Testis (tissue), 2 donors: ENCODE measurements around the gene BIN2.

Experiments
- POLR2A ChIP-seq: fragments of 450-650 bp; IDR thresholded peaks from one replicate; pipeline ENCODE4 v1.6.1; 2017; ENCODE audit warnings: antibody characterized with exemption, mild to moderate bottlenecking, moderate library complexity
- TF ChIP-seq, protein P1 (sequence below), 3 experiments: fragments of 450-650 bp in 2 of 3; fragments of 200-600 bp in 1 of 3; sonication (generic) in 1 of 3; IDR thresholded peaks; one replicate each; pipeline ENCODE4 v1.5.1; 2016 to 2019; ENCODE audit warnings: antibody characterized with exemption in 3 of 3, mild to moderate bottlenecking in 2 of 3, moderate library complexity in 1 of 3

DNA sequence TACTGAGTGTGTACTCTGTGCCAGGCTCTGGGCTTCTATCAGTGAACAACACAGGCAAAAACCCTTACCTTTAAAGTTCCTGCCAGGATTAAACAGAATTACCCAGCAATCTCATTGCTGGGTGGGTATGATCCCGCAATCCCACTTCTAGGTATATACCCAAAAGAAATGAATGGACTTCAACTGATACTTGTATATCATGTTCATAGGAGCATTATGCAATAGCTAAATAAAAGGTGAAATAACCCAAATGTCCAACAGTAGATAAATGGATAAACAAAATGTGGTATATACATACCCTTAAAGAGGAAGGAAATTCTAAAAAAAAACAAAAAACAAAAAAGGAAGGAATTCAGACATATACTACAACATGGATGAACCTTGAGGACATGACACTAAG lies 70.7 kb downstream of the BIN2 start:
- TF ChIP-seq POLR2A = no peak
- TF ChIP-seq, protein P1, sequence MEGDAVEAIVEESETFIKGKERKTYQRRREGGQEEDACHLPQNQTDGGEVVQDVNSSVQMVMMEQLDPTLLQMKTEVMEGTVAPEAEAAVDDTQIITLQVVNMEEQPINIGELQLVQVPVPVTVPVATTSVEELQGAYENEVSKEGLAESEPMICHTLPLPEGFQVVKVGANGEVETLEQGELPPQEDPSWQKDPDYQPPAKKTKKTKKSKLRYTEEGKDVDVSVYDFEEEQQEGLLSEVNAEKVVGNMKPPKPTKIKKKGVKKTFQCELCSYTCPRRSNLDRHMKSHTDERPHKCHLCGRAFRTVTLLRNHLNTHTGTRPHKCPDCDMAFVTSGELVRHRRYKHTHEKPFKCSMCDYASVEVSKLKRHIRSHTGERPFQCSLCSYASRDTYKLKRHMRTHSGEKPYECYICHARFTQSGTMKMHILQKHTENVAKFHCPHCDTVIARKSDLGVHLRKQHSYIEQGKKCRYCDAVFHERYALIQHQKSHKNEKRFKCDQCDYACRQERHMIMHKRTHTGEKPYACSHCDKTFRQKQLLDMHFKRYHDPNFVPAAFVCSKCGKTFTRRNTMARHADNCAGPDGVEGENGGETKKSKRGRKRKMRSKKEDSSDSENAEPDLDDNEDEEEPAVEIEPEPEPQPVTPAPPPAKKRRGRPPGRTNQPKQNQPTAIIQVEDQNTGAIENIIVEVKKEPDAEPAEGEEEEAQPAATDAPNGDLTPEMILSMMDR (IDR thresholded peaks at IDR 0.05) = no peak
